Amniotic stem cell (primary cell): ENCODE measurements around the gene TMEM38A.

ENCODE experiments used
- DNase-seq: peaks from one replicate; lab custom pipeline; 2025; lab: John Stamatoyannopoulos, UW

TMEM38A gene

GRCh38 chr19:16660763-16661479 lies at the start of gene TMEM38A:
Gene TMEM38A (plus strand): TSS chr19:16661139. CDS start chr19:16661218, 79 bp downstream.
- no peak for DNase-seq

- DNase-seq: no peak
Measured at GRCh38 chr19:16612636-16613035, 48.3 kb upstream of the TMEM38A start.

GRCh38 chr19:16613841-16614240 lies 47.1 kb upstream of the TMEM38A start:
- DNase-seq: no peak

GRCh38 chr19:16614941-16615340 lies 46.0 kb upstream of the TMEM38A start:
- DNase-seq: no peak

GRCh38 chr19:16615808-16616207 lies 45.1 kb upstream of the TMEM38A start:
- no peak for DNase-seq

- DNase-seq: no peak
Measured at GRCh38 chr19:16618248-16618647, 42.7 kb upstream of the TMEM38A start.

GRCh38 chr19:16619457-16619856 lies 41.5 kb upstream of the TMEM38A start:
- no peak for DNase-seq

- DNase-seq: no peak
Measured at GRCh38 chr19:16620018-16620417, 40.9 kb upstream of the TMEM38A start.

GRCh38 chr19:16620584-16620983 lies 40.4 kb upstream of the TMEM38A start:
- DNase-seq: no peak

GRCh38 chr19:16621165-16621800 lies 39.7 kb upstream of the TMEM38A start:
- no peak for DNase-seq

- DNase-seq: no peak
Measured at GRCh38 chr19:16623066-16623465, 37.9 kb upstream of the TMEM38A start.

GRCh38 chr19:16623576-16623975 lies 37.4 kb upstream of the TMEM38A start:
- DNase-seq: no peak

- DNase-seq: no peak
Measured at GRCh38 chr19:16624236-16624635, 36.7 kb upstream of the TMEM38A start.

- DNase-seq: no peak
Measured at GRCh38 chr19:16625163-16625958, 35.6 kb upstream of the TMEM38A start.

GRCh38 chr19:16626796-16627192 lies 34.1 kb upstream of the TMEM38A start:
- DNase-seq: no peak

GRCh38 chr19:16627193-16627927 lies 33.6 kb upstream of the TMEM38A start:
- no peak for DNase-seq

GRCh38 chr19:16627928-16628182 lies 33.1 kb upstream of the TMEM38A start:
- no peak for DNase-seq

GRCh38 chr19:16628183-16628983 lies 32.6 kb upstream of the TMEM38A start, which contains the start of gene MED26:
Gene MED26 (minus strand): TSS chr19:16628204. CDS start chr19:16627943, 261 bp downstream.
- peak; percentile 98 for DNase-seq

GRCh38 chr19:16628984-16629691 lies 31.8 kb upstream of the TMEM38A start:
- no peak for DNase-seq

- no peak for DNase-seq
Measured at GRCh38 chr19:16631465-16631864, 29.5 kb upstream of the TMEM38A start.

- no peak for DNase-seq
Measured at GRCh38 chr19:16637535-16637934, 23.4 kb upstream of the TMEM38A start.
